Fibroblast of the aortic adventitia (primary cell): Measurements from ENCODE around the gene SPINT2. TPM values are rescaled to one million over a fixed set of nuclear protein-coding genes. Genes with fewer than 3 reads are reported as not detected.

Experiments used
- DNase-seq: peaks from one replicate; pipeline ENCODE4 v3.0.0-alpha.2; 2010; ENCODE audit warnings: low read depth
- H3K4me3 ChIP-seq: 2 replicates; pipeline ENCODE4 v1.5.1; 2011; ENCODE audit warnings: low read depth, mild to moderate bottlenecking, control low read depth, low read length, moderate library complexity
- CTCF ChIP-seq: IDR thresholded peaks from 2 replicates; pipeline ENCODE4 v1.5.1; 2011; ENCODE audit warnings: mild to moderate bottlenecking, low read length, control low read depth, inconsistent platforms; ENCODE audit not compliant: insufficient read depth
- total RNA-seq: library from RNA; depleted of rRNA; stranded (reverse); fragments of >200 nt; gene quantifications from 2 replicates; pipeline ENCODE4 v1.2.3, GENCODE V29; 2012; ENCODE audit warnings: low replicate concordance

Gene SPINT2
- total RNA-seq, 1 donor, result 13.5 TPM

- H3K4me3 ChIP-seq, result no peak overlapping the region
- no peak for DNase-seq
- TF ChIP-seq CTCF, result no peak
Observed at GRCh38 chr19:38285567-38285966, 21.2 kb downstream of the SPINT2 start.

GRCh38 chr19:38287604-38288003 is 23.2 kb downstream of the SPINT2 start:
- no peak for DNase-seq
- TF ChIP-seq CTCF, result no peak
- no peak overlapping the region for H3K4me3 ChIP-seq

- no peak for TF ChIP-seq CTCF
- no peak overlapping the region for H3K4me3 ChIP-seq
- no peak for DNase-seq
Observed at GRCh38 chr19:38288123-38288855, 23.9 kb downstream of the SPINT2 start.

GRCh38 chr19:38289955-38290354 is 25.6 kb downstream of the SPINT2 start:
- no peak for DNase-seq
- no peak for TF ChIP-seq CTCF

GRCh38 chr19:38290631-38291147 is 26.3 kb downstream of the SPINT2 start:
- H3K4me3 ChIP-seq, result no peak overlapping the region
- TF ChIP-seq CTCF, result no peak
- peak; percentile 67 for DNase-seq

More at GRCh38 chr19:38289955-38290354, 25.6 kb downstream of the SPINT2 start:
- no peak overlapping the region for H3K4me3 ChIP-seq

- H3K4me3 ChIP-seq, result no peak overlapping the region
- DNase-seq, result no peak
Observed at GRCh38 chr19:38291855-38292254, 27.5 kb downstream of the SPINT2 start.

More at GRCh38 chr19:38291855-38292254, 27.5 kb downstream of the SPINT2 start:
- no peak for TF ChIP-seq CTCF
